ENCODE results near the gene EYA2.

Gene EYA2

GRCh38 chr20:47089151-47089550, 194.5 kb downstream of the EYA2 start:
- TF ChIP-seq CTCF (IDR thresholded peaks at IDR 0.05; ENCODE audit: insufficient read depth, low read depth, low read length, missing control alignments), result no peak
- no peak overlapping the region for H3K4me3 ChIP-seq (ENCODE audit: low read depth, low read length)
- no peak for DNase-seq (ENCODE audit: low read depth)

GRCh38 chr20:47090835-47091234, 196.2 kb downstream of the EYA2 start:
- no peak for TF ChIP-seq CTCF (IDR thresholded peaks at IDR 0.05; ENCODE audit: insufficient read depth, low read depth, low read length, missing control alignments)
- H3K4me3 ChIP-seq (ENCODE audit: low read depth, low read length), result no peak overlapping the region
- DNase-seq (ENCODE audit: low read depth), result no peak

- DNase-seq (ENCODE audit: low read depth), result no peak
- TF ChIP-seq CTCF (IDR thresholded peaks at IDR 0.05; ENCODE audit: insufficient read depth, low read depth, low read length, missing control alignments), result no peak
- no peak overlapping the region for H3K4me3 ChIP-seq (ENCODE audit: low read depth, low read length)
Measured at GRCh38 chr20:47093320-47093966, 198.8 kb downstream of the EYA2 start.

GRCh38 chr20:47095690-47096089, 201.0 kb downstream of the EYA2 start:
- TF ChIP-seq CTCF (IDR thresholded peaks at IDR 0.05; ENCODE audit: insufficient read depth, low read depth, low read length, missing control alignments), result no peak
- no peak for DNase-seq (ENCODE audit: low read depth)
- no peak overlapping the region for H3K4me3 ChIP-seq (ENCODE audit: low read depth, low read length)

GRCh38 chr20:47097691-47098622, 203.3 kb downstream of the EYA2 start:
- DNase-seq (ENCODE audit: low read depth), result no peak
- no peak overlapping the region for H3K4me3 ChIP-seq (ENCODE audit: low read depth, low read length)
- no peak for TF ChIP-seq CTCF (IDR thresholded peaks at IDR 0.05; ENCODE audit: insufficient read depth, low read depth, low read length, missing control alignments)

- no peak overlapping the region for H3K4me3 ChIP-seq (ENCODE audit: low read depth, low read length)
- no peak for TF ChIP-seq CTCF (IDR thresholded peaks at IDR 0.05; ENCODE audit: insufficient read depth, low read depth, low read length, missing control alignments)
- DNase-seq (ENCODE audit: low read depth), result no peak
Measured at GRCh38 chr20:47099093-47099492, 204.4 kb downstream of the EYA2 start.
